ENCODE data around the gene TACC2. TPM values are rescaled to one million over a fixed set of nuclear protein-coding genes. Genes with fewer than 3 reads are reported as not detected.
A peak's percentile ranks its signal among the peaks of the same experiment; 100 is the strongest.

The TACC2 gene
- total RNA-seq, 1 donor from 2014 or later = 56.6 TPM

GRCh38 chr10:122128357-122128756 is 139.4 kb downstream of the TACC2 start:
- Mint-ChIP-seq H3K4me3 (ENCODE audit: unreplicated experiment) (peak overlapping the region; percentile 66), H3K36me3 (ENCODE audit: low read depth) (peaks cover 4% of the 10 kb centered on the region), H3K4me1 (ENCODE audit: low read depth) (peaks cover 77% of the 10 kb centered on the region), H3K27me3 (ENCODE audit: low read depth) (no peaks in the 10 kb centered on the region), H3K27ac (ENCODE audit: unreplicated experiment) (peak overlapping the region; percentile 98), H3K9me3 (ENCODE audit: low read depth) (no peaks in the 10 kb centered on the region)
- DNase-seq (ENCODE audit: low spot score) = no peak
- TF ChIP-seq CTCF (IDR thresholded peaks at IDR 0.05) = peak; percentile 67

- H3K9me3 Mint-ChIP-seq (ENCODE audit: low read depth) = no peaks in the 10 kb centered on the region
- no peaks in the 10 kb centered on the region for H3K27me3 Mint-ChIP-seq (ENCODE audit: low read depth)
- H3K4me1 Mint-ChIP-seq (ENCODE audit: low read depth) = peaks cover 75% of the 10 kb centered on the region
Measured at GRCh38 chr10:122130474-122131110, 141.6 kb downstream of the TACC2 start.

GRCh38 chr10:122132331-122132755 is 143.4 kb downstream of the TACC2 start:
- no peak for DNase-seq (ENCODE audit: low spot score)
- no peak overlapping the region for H3K27ac Mint-ChIP-seq (ENCODE audit: unreplicated experiment)
- H3K27me3 Mint-ChIP-seq (ENCODE audit: low read depth) = no peaks in the 10 kb centered on the region
- H3K4me3 Mint-ChIP-seq (ENCODE audit: unreplicated experiment) = no peak overlapping the region
- peaks cover 64% of the 10 kb centered on the region for H3K4me1 Mint-ChIP-seq (ENCODE audit: low read depth)
- no peak for TF ChIP-seq CTCF (IDR thresholded peaks at IDR 0.05)
- H3K36me3 Mint-ChIP-seq (ENCODE audit: low read depth) = peaks cover 21% of the 10 kb centered on the region
- no peaks in the 10 kb centered on the region for H3K9me3 Mint-ChIP-seq (ENCODE audit: low read depth)

More at GRCh38 chr10:122130474-122131110, 141.6 kb downstream of the TACC2 start:
- Mint-ChIP-seq H3K4me3 (ENCODE audit: unreplicated experiment) (no peak overlapping the region), H3K36me3 (ENCODE audit: low read depth) (peaks cover 17% of the 10 kb centered on the region), H3K27ac (ENCODE audit: unreplicated experiment) (no peak overlapping the region)
- TF ChIP-seq CTCF (IDR thresholded peaks at IDR 0.05) = no peak
- DNase-seq (ENCODE audit: low spot score) = no peak

GRCh38 chr10:122132882-122133565 is 144.1 kb downstream of the TACC2 start:
- Mint-ChIP-seq H3K4me1 (ENCODE audit: low read depth) (peaks cover 62% of the 10 kb centered on the region), H3K36me3 (ENCODE audit: low read depth) (peaks cover 25% of the 10 kb centered on the region), H3K27ac (ENCODE audit: unreplicated experiment) (peak overlapping the region; percentile 45), H3K27me3 (ENCODE audit: low read depth) (no peaks in the 10 kb centered on the region), H3K9me3 (ENCODE audit: low read depth) (no peaks in the 10 kb centered on the region), H3K4me3 (ENCODE audit: unreplicated experiment) (no peak overlapping the region)
- no peak for DNase-seq (ENCODE audit: low spot score)
- no peak for TF ChIP-seq CTCF (IDR thresholded peaks at IDR 0.05)

GRCh38 chr10:122135251-122136025 is 146.5 kb downstream of the TACC2 start:
- Mint-ChIP-seq H3K36me3 (ENCODE audit: low read depth) (peaks cover 25% of the 10 kb centered on the region), H3K27me3 (ENCODE audit: low read depth) (no peaks in the 10 kb centered on the region), H3K27ac (ENCODE audit: unreplicated experiment) (no peak overlapping the region), H3K9me3 (ENCODE audit: low read depth) (no peaks in the 10 kb centered on the region), H3K4me3 (ENCODE audit: unreplicated experiment) (no peak overlapping the region), H3K4me1 (ENCODE audit: low read depth) (peaks cover 65% of the 10 kb centered on the region)
- DNase-seq (ENCODE audit: low spot score) = no peak
- TF ChIP-seq CTCF (IDR thresholded peaks at IDR 0.05) = no peak

Measured in chondrocyte (in vitro differentiated cells).